ENCODE measurements around the gene ABLIM2.

Gene ABLIM2

DNA sequence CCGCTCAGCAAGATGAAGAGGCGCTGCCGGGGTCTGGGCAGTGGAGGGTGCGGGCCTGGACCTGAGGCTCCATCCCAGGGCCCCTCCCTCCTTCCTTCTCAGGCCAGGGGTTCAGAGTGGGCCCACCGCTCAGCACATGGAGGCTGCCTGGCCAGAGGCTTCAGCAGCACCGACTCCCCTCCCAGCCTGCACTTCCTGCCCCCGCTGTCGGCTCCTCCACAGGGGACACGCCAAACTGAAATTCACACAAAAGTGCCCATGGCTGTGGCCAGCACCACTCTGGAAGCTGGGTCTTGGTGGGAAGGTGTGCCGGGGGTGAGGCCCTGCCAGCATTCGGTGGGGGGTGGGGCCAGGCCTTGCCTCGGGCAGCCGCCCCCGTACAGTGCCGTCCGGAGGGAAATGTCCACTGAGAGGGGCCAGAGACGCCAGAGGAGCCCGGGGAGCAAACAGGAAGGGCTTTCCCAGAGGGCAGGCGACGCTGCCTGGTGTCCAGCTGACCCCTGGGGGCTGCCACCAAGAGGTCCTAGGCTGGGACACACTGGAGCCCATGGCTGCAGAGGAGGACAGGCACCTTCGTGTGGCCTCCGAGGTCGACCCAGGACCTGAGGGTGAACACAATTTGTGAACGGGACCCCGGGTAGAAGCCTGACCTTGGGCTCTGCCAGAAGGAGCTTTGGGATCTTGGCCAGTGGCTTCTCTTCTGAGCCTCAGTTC lies 134.4 kb downstream of the ABLIM2 start:
- no peak for DNase-seq (ENCODE audit: low spot score)

DNA sequence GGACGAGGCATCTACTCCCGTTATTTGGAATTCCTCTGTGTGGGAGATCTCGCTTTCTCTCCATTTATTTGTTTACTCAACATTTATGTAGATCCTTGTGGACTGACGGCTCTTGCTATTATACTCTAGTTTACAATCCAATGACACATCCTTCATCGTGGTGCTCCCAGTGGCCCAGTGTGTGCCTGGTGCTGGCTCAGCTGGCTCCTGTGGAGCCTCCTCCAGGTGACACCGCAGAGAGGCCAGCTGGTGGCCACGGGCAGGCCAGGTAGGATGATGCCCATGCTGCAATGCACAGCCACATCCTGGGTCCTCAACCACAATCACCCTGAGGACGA lies 134.9 kb downstream of the ABLIM2 start:
- DNase-seq (ENCODE audit: low spot score), result no peak

DNA sequence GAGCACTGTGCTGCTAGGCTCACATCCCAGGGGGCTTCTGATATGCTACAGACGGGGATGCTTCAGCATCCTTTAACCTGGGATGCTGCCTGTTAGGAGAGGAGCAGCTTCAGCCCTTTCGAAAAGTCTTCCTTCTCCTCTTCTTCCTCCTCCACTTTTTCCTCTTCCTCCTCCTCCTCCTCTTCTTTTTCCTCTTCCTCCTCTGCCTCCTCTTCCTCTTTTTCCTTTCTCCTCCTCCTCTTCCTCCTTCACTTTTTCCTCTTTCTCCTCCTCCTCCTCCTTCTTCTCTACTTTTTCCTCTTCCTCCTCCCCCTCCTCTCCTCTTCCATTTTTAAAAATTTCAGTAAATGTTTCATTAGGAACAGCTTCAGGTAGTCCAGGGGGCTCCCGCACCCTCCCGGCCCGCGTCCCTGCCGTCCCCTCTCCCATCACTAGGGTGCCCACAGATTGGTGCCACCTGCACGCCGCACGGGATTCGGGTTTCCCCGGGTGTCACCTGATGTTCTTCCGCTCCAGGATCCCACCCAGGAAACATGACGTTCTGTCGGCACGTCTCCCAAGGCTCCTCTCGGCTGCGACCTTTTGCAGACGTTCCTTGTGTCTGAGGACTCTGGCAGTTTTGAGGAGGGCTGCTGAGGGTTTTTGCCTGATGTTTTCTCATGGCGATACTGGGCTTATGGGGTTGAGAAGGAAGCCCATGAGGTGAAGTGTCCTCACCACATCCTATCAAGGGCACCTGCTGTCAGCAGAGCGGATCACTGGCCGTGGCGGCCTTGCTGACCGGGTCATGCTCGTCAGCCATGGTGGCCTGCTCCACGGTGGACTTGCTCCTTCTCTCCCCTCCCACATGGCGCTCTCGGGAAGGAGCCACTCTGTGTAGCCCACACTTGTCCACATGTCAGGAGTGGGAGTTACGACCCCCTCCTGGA lies 135.6 kb downstream of the ABLIM2 start:
- DNase-seq (ENCODE audit: low spot score), result no peak

DNA sequence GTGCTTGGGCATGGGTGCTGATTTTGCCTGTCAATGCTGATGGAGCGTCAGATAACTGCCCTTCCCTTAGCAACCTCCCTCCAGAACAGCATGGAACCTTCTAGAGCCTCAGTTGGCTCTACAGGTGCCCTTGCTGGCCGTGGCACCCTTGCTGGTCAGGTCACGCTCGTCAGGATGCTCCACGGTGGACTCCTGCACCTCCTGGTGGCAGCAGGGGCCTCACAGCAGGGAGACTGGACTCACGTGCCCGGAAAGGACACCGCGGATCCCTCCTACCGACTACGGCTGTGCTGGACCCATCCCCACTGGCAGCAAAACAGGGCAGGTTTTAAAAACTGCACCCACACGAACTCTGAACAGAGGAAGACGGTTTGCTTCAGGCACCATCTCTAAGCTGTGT lies 136.8 kb downstream of the ABLIM2 start:
- DNase-seq (ENCODE audit: low spot score), result no peak

DNA sequence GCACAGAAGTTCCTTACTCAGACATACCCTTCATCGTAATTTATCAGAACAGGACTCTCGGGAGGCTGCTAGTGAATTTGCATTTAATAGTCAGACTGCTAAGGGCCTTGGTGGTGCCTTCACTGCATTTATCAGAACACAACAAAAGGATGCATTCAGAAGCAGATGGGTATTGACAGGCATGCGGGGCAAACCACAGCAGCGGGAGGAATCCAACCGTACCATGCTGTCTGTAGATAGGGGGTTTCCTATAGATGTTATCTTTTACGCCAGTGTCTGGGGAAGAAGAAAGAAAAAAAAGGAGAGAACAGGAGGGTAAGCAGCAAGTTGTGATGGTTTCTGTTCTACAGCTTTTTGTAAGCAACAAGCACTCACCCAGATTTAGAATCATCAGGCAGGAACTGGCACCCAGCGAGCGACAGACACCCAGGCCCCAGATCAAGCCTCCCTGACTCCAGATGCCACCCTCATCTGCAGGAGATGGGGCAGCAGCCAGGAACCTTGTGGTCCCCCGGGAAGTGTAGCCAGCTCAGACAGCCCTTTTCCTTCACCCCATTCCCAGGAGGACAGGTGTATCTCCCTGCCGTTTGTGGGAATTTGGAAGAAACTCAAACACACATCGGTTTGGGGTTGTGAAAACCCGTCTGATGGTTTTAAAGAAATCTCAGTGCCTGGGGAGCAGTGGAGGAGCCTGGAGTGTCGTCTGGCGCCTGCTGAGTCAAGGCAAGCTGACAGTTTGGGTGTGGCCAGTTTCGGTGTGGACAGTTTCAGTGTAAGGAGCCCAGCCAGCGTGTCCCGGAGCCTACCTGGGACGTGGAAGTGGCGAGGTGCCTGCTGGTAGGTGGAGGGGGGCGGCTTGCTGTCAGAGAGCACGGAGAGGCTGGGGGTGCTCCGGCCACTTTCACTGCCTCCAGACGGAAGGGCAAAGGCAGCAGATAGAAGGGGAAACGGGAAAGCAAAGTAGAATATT lies 138.9 kb downstream of the ABLIM2 start:
- DNase-seq (ENCODE audit: low spot score), result no peak

DNA sequence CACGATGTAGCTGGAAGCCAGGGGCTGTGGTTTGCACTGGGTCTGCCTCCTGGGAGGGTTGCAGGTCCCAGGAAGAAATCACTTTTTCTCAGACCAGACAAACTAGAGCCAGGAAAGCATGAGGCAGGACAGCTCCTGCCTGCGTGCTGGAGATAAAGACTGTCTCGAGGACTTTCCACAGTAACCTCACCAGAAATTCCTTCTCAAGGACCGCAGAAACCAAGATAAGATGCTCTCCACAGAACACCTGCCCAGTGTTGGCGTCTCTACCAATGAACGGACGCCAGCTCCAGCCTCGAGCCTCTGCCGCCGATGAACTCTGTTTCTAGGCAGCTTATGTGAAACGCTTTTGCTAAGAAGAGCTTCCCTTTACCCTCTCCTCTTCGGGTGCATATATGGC lies 142.1 kb downstream of the ABLIM2 start:
- DNase-seq (ENCODE audit: low spot score), result no peak

DNA sequence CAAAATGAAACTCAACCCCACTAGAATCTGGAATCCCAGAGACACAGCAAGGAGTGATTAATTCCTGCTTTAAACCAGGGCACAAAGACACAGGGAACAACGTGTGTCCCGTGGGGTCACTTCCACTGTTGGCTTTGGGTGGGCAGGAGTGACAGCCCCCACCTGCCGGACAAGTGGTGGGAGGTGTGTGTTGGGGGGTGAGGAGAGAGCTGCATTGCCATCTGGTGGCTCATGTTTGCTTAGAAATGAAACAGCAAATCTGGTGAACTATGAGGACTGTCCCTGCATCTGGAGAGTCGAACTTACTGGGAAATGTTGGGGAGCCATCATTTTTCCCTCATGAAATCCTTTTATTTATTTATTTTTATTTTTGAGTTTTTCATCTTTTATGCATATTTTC lies 143.1 kb downstream of the ABLIM2 start:
- no peak for DNase-seq (ENCODE audit: low spot score)

DNA sequence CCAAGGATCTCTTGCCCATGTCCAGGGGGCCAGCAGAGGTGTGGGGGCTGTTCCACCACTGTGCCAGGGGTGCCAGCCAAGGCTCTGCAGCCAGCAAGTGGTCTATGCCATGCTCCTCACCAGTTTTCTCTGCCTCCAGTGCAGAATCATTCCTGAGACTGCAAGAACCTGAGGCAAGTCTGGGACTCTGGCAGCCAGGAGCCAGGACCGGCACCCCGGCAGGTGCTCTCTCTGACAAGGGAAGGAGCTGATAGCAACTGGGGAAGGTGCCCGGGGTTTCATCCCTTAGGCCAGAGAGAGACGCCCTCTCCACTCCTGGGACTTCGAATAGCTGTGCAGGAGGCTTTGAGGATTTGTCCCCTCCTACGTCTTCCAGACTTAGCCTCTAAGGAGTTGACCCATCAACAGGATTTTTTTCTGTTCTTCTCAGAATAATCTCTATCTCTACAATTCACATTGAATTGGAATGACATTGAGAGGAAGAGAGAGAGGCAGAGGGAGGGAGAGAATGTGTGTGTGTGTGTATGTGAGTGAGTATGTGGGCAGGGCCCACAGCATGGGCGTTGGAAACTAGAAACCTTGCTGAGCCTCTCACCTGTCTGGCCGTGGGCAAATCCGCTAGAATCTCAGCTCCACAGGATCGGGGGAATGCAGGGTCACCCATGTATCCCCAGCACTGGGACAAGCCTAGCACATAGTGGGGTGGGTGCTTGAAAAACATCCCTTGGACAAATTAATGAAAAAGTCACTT lies 144.5 kb downstream of the ABLIM2 start:
- DNase-seq (ENCODE audit: low spot score), result no peak

DNA sequence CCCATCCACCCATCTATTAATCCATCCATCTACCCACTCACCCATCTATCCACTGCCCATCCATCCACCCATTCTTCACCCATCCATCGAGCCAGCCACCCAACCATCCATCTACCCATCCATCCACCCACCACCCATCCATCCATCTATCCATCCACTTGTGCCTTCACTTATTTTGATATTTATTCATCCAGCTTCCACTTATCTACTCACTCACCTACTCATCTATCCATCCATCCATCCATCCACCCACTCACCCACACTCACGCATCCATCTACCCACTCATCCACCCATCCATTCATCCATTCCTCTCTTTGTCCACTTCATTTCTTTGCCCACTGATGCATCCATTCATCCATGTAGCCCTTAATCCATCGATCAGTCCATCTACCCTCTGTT lies 146.1 kb downstream of the ABLIM2 start:
- DNase-seq (ENCODE audit: low spot score), result no peak

DNA sequence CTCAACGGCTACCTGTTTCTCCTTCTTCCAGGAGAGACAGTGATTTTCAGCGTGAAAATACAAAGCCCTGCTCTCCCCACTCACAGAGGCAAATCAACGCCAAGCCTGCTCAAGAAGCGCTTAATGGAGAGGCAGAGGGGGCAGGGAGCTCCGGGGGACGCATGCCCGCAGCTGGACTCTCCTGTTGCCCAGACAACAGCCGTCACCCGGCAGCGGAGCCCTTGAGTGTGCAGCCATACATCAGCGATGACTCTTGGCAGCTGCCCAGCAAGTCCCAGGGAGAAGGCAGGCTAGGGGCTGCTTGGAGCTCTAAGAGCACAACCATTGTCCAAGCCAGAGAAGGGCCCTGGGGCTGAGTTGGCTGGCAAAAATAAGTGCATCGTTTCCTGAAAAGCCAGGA lies 148.0 kb downstream of the ABLIM2 start:
- no peak for DNase-seq (ENCODE audit: low spot score)

DNA sequence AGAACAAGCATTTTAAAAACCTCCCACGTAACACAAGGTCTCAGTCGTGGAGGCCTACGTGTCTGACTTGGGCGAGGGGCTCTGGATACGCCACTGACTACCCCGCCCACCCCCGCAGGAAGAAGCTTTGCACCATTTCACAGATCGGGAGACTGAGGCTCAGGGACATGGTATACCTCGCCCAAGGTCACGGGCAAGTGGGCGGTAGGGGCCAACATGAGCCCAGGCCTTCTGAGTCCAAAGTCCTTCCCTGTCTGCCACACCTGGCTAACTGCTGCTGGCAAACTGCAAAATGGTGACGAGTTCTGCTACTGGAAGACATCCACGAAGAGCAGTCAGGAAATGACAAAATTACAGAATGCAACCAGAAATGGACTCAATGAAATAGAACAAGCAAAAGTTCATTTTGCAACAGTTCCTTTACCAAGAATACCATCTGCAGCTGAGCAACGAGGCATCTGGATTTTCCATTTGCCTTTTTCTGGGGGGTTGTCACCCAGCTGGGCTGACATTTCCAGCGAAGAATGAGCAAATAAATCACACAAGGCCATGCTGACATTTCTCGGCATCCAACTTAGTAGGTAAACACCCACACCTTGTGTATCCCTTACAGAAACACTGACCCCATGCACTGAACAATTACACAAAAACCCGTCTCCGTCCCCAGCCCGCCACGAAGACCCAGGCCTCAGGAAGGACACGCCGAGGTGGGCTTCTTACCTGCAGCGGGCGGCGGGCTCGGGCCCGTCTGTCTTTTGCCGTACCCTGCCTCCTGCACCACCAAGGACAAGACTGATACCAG lies 148.7 kb downstream of the ABLIM2 start:
- no peak for DNase-seq (ENCODE audit: low spot score)

DNA sequence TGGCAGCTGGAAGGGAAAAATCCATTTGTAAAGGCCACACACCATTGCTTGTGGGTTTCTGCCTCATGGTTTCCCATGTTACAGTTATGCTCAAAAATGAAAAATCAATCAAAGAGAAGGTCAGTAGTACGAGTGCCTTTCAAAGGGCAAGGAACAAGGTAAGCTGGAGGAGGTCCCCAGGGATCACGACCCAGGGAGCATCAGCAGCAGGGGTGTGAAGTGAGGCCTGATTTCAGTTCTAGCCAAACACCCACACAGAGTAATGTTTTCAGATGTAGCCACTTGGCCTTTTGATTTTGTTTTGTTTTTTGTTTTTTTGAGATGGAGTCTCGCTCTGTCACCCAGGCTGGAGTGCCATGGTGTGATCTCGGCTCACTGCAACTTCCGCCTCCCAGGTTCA lies 149.5 kb downstream of the ABLIM2 start:
- no peak for DNase-seq (ENCODE audit: low spot score)

DNA sequence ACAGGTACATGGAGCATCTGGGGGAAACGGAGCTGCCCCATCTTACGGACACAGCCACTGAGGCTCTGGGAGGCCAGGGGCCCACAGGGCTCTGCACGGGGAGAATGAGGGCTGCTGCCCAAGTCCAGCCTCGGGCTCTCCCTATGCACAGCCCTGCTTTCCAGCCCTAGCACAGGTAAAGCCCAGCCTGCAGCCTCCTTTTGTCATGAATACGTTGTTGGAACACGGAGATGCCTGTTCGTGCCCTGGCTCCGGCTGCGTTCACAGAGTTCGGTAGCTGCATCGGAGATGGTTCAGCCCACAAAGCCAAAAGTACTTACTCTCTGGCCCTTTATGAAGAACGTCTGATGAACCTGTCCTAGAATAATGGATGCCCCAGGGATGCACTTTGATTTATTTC lies 150.2 kb downstream of the ABLIM2 start:
- no peak for DNase-seq (ENCODE audit: low spot score)

DNA sequence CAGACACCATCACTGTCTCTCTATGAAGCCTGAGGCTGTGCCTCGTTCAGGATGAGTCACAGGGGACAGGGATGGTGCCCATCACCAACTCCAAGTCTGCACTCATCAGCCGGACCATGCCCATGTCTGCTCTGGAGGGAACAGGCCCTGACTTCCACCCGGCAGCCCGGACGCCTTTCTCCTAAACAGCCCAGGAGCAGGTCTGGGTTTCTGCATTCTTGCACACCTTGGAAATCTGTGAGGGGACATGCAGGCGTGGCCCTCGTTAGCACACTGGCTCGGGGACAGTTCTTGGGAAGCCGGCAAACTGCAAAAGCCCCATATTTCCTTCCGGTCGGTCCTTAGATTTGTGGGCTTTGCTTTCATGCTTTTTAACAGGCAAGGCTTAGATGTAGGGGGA lies 151.0 kb downstream of the ABLIM2 start:
- no peak for DNase-seq (ENCODE audit: low spot score)

DNA sequence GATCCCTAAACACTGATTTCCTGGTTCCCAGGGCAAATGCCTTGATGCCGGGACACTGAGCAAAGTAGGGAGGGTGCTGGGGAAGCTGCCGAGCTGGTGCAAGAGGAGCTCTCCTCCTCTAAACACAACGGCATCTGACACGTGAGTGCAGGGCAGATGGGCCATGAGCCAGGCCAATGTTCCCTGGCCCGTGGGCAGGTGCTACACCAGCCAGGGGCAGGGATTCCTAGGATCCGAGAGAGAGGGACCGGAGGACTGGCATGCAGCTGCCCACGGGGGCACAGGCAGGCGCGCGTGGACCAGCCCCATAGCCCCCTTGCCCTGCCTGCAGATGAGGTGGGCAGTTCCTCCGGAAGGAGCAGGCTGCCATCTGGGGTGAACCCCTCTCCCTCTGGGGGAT lies 152.1 kb downstream of the ABLIM2 start:
- no peak for DNase-seq (ENCODE audit: low spot score)

DNA sequence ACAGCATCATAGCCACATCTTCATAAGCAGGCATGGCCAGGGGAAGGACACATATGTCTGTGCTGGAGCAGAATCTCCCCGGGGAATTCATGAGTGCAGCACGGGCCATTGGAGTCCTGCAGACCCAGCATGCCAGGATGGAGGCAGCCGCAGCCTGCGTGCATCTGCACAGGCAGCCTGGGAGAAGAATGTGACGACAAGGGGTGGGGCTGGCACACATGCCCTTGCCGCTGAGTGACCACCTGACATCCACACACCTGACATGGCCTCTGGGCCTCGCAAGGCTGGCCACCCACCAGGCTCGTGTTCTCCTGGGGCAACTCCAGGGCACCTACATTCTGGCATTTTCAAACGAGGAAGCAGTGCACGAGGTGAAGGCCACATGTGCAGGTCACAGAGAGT lies 152.8 kb downstream of the ABLIM2 start:
- no peak for DNase-seq (ENCODE audit: low spot score)

DNA sequence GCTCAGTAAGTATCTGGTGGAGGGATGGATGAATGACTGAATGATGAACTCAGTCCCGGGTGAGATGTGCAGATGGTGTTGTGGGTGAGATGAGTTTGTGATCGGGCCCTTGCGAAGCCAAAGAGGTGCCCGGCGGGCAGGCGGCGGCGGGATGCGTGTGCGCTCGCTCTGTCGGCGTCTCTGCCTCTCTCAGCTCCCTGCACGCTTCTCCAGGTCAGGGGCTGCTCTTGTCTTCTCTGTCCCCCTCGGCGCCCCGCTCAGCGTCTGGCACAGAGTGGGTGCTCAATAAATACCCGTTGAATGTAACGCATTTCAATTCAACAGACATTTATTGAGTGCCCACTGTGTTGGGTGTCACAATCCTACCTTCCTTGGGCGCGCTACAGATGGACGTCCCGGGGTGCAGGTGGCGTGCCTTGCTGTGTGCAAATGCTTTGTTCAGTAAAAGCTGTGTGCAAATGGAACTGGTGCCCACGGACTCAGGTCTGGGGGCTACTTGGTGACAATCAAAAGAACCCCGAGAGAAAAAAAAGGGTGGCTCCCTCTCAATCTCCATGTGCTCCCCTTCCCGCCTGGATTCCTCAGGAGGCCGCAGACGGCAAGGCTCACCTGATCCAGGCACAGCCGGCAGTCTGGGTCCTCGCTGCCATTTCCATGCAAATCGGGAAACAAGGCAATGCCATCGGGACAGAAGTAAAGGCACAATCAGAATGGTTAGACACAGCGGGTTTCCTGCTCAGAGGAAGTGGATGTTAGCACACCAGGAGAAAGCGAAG lies 153.4 kb downstream of the ABLIM2 start:
- no peak for DNase-seq (ENCODE audit: low spot score)

DNA sequence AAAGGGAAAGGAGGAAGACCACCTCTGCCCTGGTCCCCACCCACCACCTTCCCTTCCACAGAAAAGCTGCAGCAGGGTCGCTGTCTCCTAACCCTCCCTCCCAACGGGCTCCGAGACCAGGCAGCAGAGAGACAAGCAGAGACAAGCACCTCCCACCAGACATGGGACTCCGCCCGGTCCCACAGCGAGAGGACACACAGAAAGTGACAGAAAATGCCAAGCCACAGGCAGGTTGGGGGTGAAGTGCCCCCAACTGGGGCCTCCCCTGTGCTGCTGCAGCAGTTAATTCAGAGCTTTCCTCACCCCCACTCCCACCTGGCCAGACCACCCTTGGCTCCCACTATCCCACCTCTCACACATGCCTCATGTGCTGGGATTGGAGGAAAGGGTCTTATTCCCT lies 154.5 kb downstream of the ABLIM2 start:
- DNase-seq (ENCODE audit: low spot score), result no peak

DNA sequence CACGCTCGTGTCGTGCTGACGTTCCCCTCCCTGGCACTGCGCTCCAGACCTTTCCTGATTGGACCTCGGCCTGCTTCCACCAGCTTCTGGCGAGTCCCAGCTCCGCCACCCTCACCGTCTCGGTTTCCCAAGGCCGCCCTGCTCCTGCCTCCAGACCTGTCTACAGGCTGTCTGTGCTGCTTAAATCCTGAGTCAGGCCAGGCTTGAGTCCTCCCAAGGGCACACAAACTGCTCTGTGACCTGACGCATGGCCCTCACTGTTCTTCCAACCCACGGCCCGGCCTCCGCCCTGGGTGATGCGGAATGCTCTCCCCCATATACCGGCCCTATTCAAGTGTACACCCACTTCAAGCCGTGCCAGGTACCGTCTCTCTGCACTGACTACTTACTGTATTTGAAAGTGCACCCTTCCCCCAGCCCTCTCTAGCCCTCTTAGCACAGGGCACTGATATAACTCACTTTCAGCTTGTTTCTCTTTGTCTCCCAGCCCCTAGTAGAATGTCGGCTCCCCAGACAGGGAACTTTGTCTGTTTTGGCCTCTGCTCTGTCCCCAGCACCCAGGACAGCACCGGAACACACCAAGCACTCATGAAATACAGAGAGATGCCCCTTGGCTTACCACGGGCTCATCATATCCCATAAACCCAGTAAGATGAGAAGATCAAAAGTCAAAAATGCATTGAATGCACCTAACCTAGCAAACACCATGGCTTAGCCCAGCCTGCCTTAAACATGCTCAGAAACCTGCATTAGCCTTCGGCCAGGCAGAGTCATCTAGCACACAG lies 155.9 kb downstream of the ABLIM2 start:
- no peak for DNase-seq (ENCODE audit: low spot score)

All from CD4-positive, alpha-beta T cell treated with Interleukin-2 at 100 ng/mL for 4 hours (primary cell).